Parathyroid adenoma (tissue), 2 donors: ENCODE data around the gene SLC1A7.

Experiments
- H2AFZ ChIP-seq: fragments of 300-600 bp; sonication (generic); one replicate; pipeline ENCODE4 v1.7.0; 2017; ENCODE audit warnings: antibody characterized with exemption, mild to moderate bottlenecking
- H3K27ac ChIP-seq: fragments of 300-600 bp; sonication (generic); one replicate; pipeline ENCODE4 v1.7.0; 2017
- H3K27me3 ChIP-seq: fragments of 300-600 bp; sonication (generic); one replicate; pipeline ENCODE4 v1.7.0; 2017; ENCODE audit warnings: low read length; ENCODE audit not compliant: control insufficient read depth, insufficient read depth
- H3K36me3 ChIP-seq: fragments of 300-600 bp; sonication (generic); one replicate; pipeline ENCODE4 v1.7.0; 2017; ENCODE audit warnings: low read length; ENCODE audit not compliant: control insufficient read depth, insufficient read depth
- H3K4me1 ChIP-seq: fragments of 300-600 bp; sonication (generic); one replicate; pipeline ENCODE4 v1.7.0; 2017; ENCODE audit warnings: control low read depth
- H3K4me2 ChIP-seq: fragments of 300-600 bp; sonication (generic); one replicate; pipeline ENCODE4 v1.7.0; 2017; ENCODE audit warnings: low read length
- H3K4me3 ChIP-seq: fragments of 300-600 bp; sonication (generic); one replicate; pipeline ENCODE4 v1.7.0; 2017; ENCODE audit warnings: low read depth, low read length
- H3K79me2 ChIP-seq: fragments of 300-600 bp; sonication (generic); one replicate; pipeline ENCODE4 v1.7.0; 2017; ENCODE audit warnings: control low read depth
- H3K9ac ChIP-seq: fragments of 300-600 bp; sonication (generic); one replicate; pipeline ENCODE4 v1.7.0; 2017; ENCODE audit warnings: mild to moderate bottlenecking
- H3K9me3 ChIP-seq: fragments of 300-600 bp; sonication (generic); one replicate; pipeline ENCODE4 v1.7.0; 2017; ENCODE audit warnings: low read length; ENCODE audit not compliant: control insufficient read depth
- CTCF ChIP-seq: fragments of 300-600 bp; sonication (generic); IDR thresholded peaks from one replicate; pipeline ENCODE4 v1.7.0; 2017; ENCODE audit warnings: antibody characterized with exemption, mild to moderate bottlenecking
- donor health status: primary hyperparathyroidism.

The SLC1A7 gene

GRCh38 chr1:53125623-53126360 lies 16.6 kb downstream of the SLC1A7 start:
- no peaks in the 10 kb centered on the region for H3K9me3 ChIP-seq
- H3K27ac ChIP-seq = no peak overlapping the region
- no peak for TF ChIP-seq CTCF
- H3K9ac ChIP-seq = no peak overlapping the region
- H3K4me1 ChIP-seq = no peaks in the 10 kb centered on the region
- H2AFZ ChIP-seq = no peak overlapping the region
- no peaks in the 10 kb centered on the region for H3K79me2 ChIP-seq
- H3K27me3 ChIP-seq = no peaks in the 10 kb centered on the region
- H3K4me2 ChIP-seq = no peak overlapping the region
- H3K4me3 ChIP-seq = no peak overlapping the region
- H3K36me3 ChIP-seq = no peaks in the 10 kb centered on the region

GRCh38 chr1:53125122-53125521 lies 17.3 kb downstream of the SLC1A7 start:
- H3K4me3 ChIP-seq = no peak overlapping the region
- no peaks in the 10 kb centered on the region for H3K79me2 ChIP-seq
- no peak overlapping the region for H2AFZ ChIP-seq
- no peaks in the 10 kb centered on the region for H3K4me1 ChIP-seq
- TF ChIP-seq CTCF = no peak
- H3K36me3 ChIP-seq = no peaks in the 10 kb centered on the region
- H3K4me2 ChIP-seq = no peak overlapping the region
- no peaks in the 10 kb centered on the region for H3K27me3 ChIP-seq
- H3K9me3 ChIP-seq = no peaks in the 10 kb centered on the region
- no peak overlapping the region for H3K9ac ChIP-seq
- no peak overlapping the region for H3K27ac ChIP-seq

- Histone ChIP-seq H3K9ac (no peak overlapping the region), H3K9me3 (no peaks in the 10 kb centered on the region), H3K4me2 (no peak overlapping the region), H2AFZ (no peak overlapping the region), H3K36me3 (no peaks in the 10 kb centered on the region), H3K4me3 (no peak overlapping the region), H3K79me2 (no peaks in the 10 kb centered on the region), H3K27me3 (no peaks in the 10 kb centered on the region), H3K27ac (no peak overlapping the region), H3K4me1 (no peaks in the 10 kb centered on the region)
- no peak for TF ChIP-seq CTCF
Observed at GRCh38 chr1:53123453-53124140, 18.8 kb downstream of the SLC1A7 start.

GRCh38 chr1:53122961-53123413 lies 19.5 kb downstream of the SLC1A7 start:
- no peaks in the 10 kb centered on the region for H3K36me3 ChIP-seq
- no peaks in the 10 kb centered on the region for H3K9me3 ChIP-seq
- H3K4me3 ChIP-seq = no peak overlapping the region
- TF ChIP-seq CTCF = no peak
- H3K4me2 ChIP-seq = no peak overlapping the region
- no peaks in the 10 kb centered on the region for H3K27me3 ChIP-seq
- no peaks in the 10 kb centered on the region for H3K4me1 ChIP-seq
- no peak overlapping the region for H3K9ac ChIP-seq
- no peak overlapping the region for H3K27ac ChIP-seq
- no peaks in the 10 kb centered on the region for H3K79me2 ChIP-seq
- H2AFZ ChIP-seq = no peak overlapping the region
